Fibroblast of lung (primary cell): ENCODE results near the gene MPHOSPH6. TPM values are rescaled to one million over a fixed set of nuclear protein-coding genes. Genes with fewer than 3 reads are reported as not detected.
A peak's percentile ranks its signal among the peaks of the same experiment; 100 is the strongest.

Experiments used
- DNase-seq, 2 donors: peaks; one replicate each; pipeline versions ENCODE4 v3.0.0 to v3.0.0-alpha.2; 2010; ENCODE audit warnings: low read depth in 2 of 2
- H2AFZ ChIP-seq: 2 replicates; pipeline ENCODE4 v1.5.1; 2012; ENCODE audit warnings: low read length, control low read depth, inconsistent platforms
- H3K27ac ChIP-seq: 2 replicates; pipeline ENCODE4 v1.5.1; 2011; ENCODE audit warnings: low read length, control low read depth; ENCODE audit not compliant: insufficient read depth
- H3K27me3 ChIP-seq: 2 replicates; pipeline ENCODE4 v1.5.1; 2011; ENCODE audit warnings: mild to moderate bottlenecking, low read length; ENCODE audit not compliant: control insufficient read depth, insufficient read depth
- H3K36me3 ChIP-seq: 2 replicates; pipeline ENCODE4 v1.5.1; 2011; ENCODE audit warnings: low read length; ENCODE audit not compliant: control insufficient read depth, insufficient read depth
- H3K4me1 ChIP-seq: 2 replicates; pipeline ENCODE4 v1.5.1; 2011; ENCODE audit warnings: low read length; ENCODE audit not compliant: control insufficient read depth, insufficient read depth; ENCODE audit errors: extremely low read depth
- H3K4me2 ChIP-seq: 2 replicates; pipeline ENCODE4 v1.5.1; 2011; ENCODE audit warnings: low read length, control low read depth; ENCODE audit not compliant: insufficient read depth; ENCODE audit errors: extremely low read depth
- H3K4me3 ChIP-seq, 4 experiments: fragments of 200-600 bp in 1 of 4; sonication (generic) in 1 of 4; replicated peaks in 1 of 4; 2 replicates each; pipeline ENCODE4 v1.5.1; 2011 to 2016; ENCODE audit warnings: low read length in 4 of 4, low read depth in 3 of 4, mild to moderate bottlenecking in 3 of 4, control low read depth in 2 of 4, inconsistent platforms in 1 of 4, mixed read lengths in 1 of 4; ENCODE audit not compliant: insufficient read depth in 1 of 4; ENCODE audit errors: control extremely low read depth in 1 of 4
- H3K79me2 ChIP-seq: 2 replicates; pipeline ENCODE4 v1.5.1; 2012; ENCODE audit warnings: mild to moderate bottlenecking, low read length, inconsistent platforms; ENCODE audit not compliant: control insufficient read depth, insufficient read depth
- H3K9ac ChIP-seq: 2 replicates; pipeline ENCODE4 v1.5.1; 2011; ENCODE audit warnings: mild to moderate bottlenecking, low read length, control low read depth; ENCODE audit not compliant: insufficient read depth
- H3K9me3 ChIP-seq: 2 replicates; pipeline ENCODE4 v1.5.1; 2012; ENCODE audit warnings: low read depth, low read length; ENCODE audit not compliant: control insufficient read depth, insufficient read depth
- H4K20me1 ChIP-seq: 2 replicates; pipeline ENCODE4 v1.5.1; 2011; ENCODE audit warnings: low read length; ENCODE audit not compliant: control insufficient read depth, insufficient read depth; ENCODE audit errors: extremely low read depth
- CTCF ChIP-seq, 2 donors: IDR thresholded peaks in 1 of 2; conservative IDR thresholded peaks in 1 of 2; 1 replicate in 1 of 2; 2 replicates in 1 of 2; pipeline ENCODE4 v1.5.1; 2011 to 2012; ENCODE audit warnings: low read length in 2 of 2, control low read depth in 1 of 2, inconsistent platforms in 1 of 2, low read depth in 1 of 2, mild to moderate bottlenecking in 1 of 2
- EZH2 ChIP-seq: IDR thresholded peaks from 2 replicates; pipeline ENCODE4 v1.5.1; 2012; ENCODE audit warnings: low read length, control low read depth, mild to moderate bottlenecking; ENCODE audit errors: missing control alignments
- polyA plus RNA-seq, 2 donors: library from polyadenylated mRNA; depleted of rRNA in 1 of 2; stranded (reverse) in 1 of 2; unstranded in 1 of 2; fragments of >200 nt; gene quantifications; 2 replicates each; pipeline ENCODE4 v1.2.1, GENCODE V29; 2011 to 2012; ENCODE audit warnings: missing spikeins in 1 of 2
- total RNA-seq: library from RNA; depleted of rRNA; stranded (reverse); fragments of >200 nt; gene quantifications from 2 replicates; pipeline ENCODE4 v1.2.1, GENCODE V29; 2014

Gene MPHOSPH6
- total and polyA plus RNA-seq, 2 donors (not counting 1 experiment from before 2014, with no cell fraction given) = 30.4 to 36.5 TPM

GRCh38 chr16:82137822-82138167 lies 32.2 kb downstream of the MPHOSPH6 start:
- H2AFZ ChIP-seq = no peak overlapping the region
- H3K27me3 ChIP-seq = no peaks in the 10 kb centered on the region
- TF ChIP-seq CTCF (conservative IDR thresholded peaks at IDR 0.05 in 1 of 2, IDR thresholded peaks at IDR 0.05 in 1 of 2; ENCODE audit: low read depth in 1 of 2, low read length in 2 of 2) (no peak), EZH2 (no peak)
- H3K9ac ChIP-seq = no peak overlapping the region
- no peak overlapping the region for H3K27ac ChIP-seq
- no peaks in the 10 kb centered on the region for H3K79me2 ChIP-seq
- no peak overlapping the region for H3K4me3 ChIP-seq
- no peaks in the 10 kb centered on the region for H3K4me1 ChIP-seq
- H3K9me3 ChIP-seq = no peaks in the 10 kb centered on the region
- DNase-seq = no peak
- H4K20me1 ChIP-seq = no peaks in the 10 kb centered on the region
- H3K36me3 ChIP-seq = no peaks in the 10 kb centered on the region
- H3K4me2 ChIP-seq = no peak overlapping the region

- Histone ChIP-seq H3K9me3 (no peaks in the 10 kb centered on the region), H3K79me2 (no peaks in the 10 kb centered on the region), H3K9ac (no peak overlapping the region), H3K4me2 (no peak overlapping the region), H2AFZ (no peak overlapping the region), H3K4me1 (no peaks in the 10 kb centered on the region), H3K27ac (no peak overlapping the region), H3K36me3 (no peaks in the 10 kb centered on the region), H3K27me3 (no peaks in the 10 kb centered on the region), H4K20me1 (no peaks in the 10 kb centered on the region), H3K4me3 (no peak overlapping the region)
- DNase-seq = peak in 1 of 2 donors; percentile 37
- TF ChIP-seq EZH2 = no peak
- TF ChIP-seq CTCF (conservative IDR thresholded peaks at IDR 0.05 in 1 of 2, IDR thresholded peaks at IDR 0.05 in 1 of 2; ENCODE audit: low read depth in 1 of 2, low read length in 2 of 2) = no peak
Observed at GRCh38 chr16:82136956-82137821, 32.8 kb downstream of the MPHOSPH6 start.

- Histone ChIP-seq H3K36me3 (no peaks in the 10 kb centered on the region), H3K9me3 (no peaks in the 10 kb centered on the region), H4K20me1 (no peaks in the 10 kb centered on the region), H3K4me2 (no peak overlapping the region), H3K27ac (no peak overlapping the region), H3K9ac (no peak overlapping the region), H3K79me2 (no peaks in the 10 kb centered on the region), H3K4me3 (no peak overlapping the region), H2AFZ (no peak overlapping the region), H3K27me3 (no peaks in the 10 kb centered on the region), H3K4me1 (no peaks in the 10 kb centered on the region)
- DNase-seq = no peak
- no peak for TF ChIP-seq CTCF (conservative IDR thresholded peaks at IDR 0.05 in 1 of 2, IDR thresholded peaks at IDR 0.05 in 1 of 2; ENCODE audit: low read depth in 1 of 2, low read length in 2 of 2)
- no peak for TF ChIP-seq EZH2
Observed at GRCh38 chr16:82135844-82136243, 34.2 kb downstream of the MPHOSPH6 start.
